Bronchial epithelial cell (primary cell): ENCODE data around the gene VAMP1. TPM values are rescaled to one million over a fixed set of nuclear protein-coding genes. Genes with fewer than 3 reads are reported as not detected.

Source experiments
- DNase-seq: peaks from one replicate; pipeline ENCODE4 v3.0.0-alpha.2; 2010; ENCODE audit warnings: low read depth
- FAIRE-seq: peaks from 2 replicates; lab custom pipeline; 2011; peaks lifted over from hg19 to GRCh38; lab: Jason Lieb, UNC
- H3K27me3 ChIP-seq: 2 replicates; pipeline ENCODE4 v1.5.1; 2011; ENCODE audit warnings: low read length; ENCODE audit not compliant: control insufficient read depth, insufficient read depth
- H3K36me3 ChIP-seq: 2 replicates; pipeline ENCODE4 v1.5.1; 2011; ENCODE audit warnings: low read length; ENCODE audit not compliant: control insufficient read depth, insufficient read depth
- H3K4me3 ChIP-seq: 2 replicates; pipeline ENCODE4 v1.5.1; 2011; ENCODE audit warnings: mild to moderate bottlenecking, low read depth, low read length, control low read depth
- CTCF ChIP-seq: IDR thresholded peaks from 2 replicates; pipeline ENCODE4 v1.5.1; 2011; ENCODE audit warnings: mild to moderate bottlenecking, moderate library complexity, low read length, control low read depth, inconsistent platforms; ENCODE audit not compliant: insufficient read depth, severe bottlenecking
- total RNA-seq: library from RNA; depleted of rRNA; stranded (reverse); fragments of >200 nt; gene quantifications from 2 replicates; pipeline ENCODE4 v1.2.1, GENCODE V29; 2014

The VAMP1 gene
- total RNA-seq, 1 donor from 2014 or later, result 0.26 TPM

- DNase-seq, result no peak
- Histone ChIP-seq H3K27me3 (no peaks in the 10 kb centered on the region), H3K4me3 (peak overlapping the region; percentile 52), H3K36me3 (peaks cover 1% of the 10 kb centered on the region)
- FAIRE-seq, result no peak
- no peak for TF ChIP-seq CTCF
These were observed 20.2 kb downstream of the VAMP1 start for GRCh38 chr12:6450091-6450868.

GRCh38 chr12:6444704-6445688, 25.5 kb downstream of the VAMP1 start, which contains the start of gene CD27:
CD27 (plus strand) TSS chr12:6444955; CDS start chr12:6445096, 141 bp downstream.
- DNase-seq (no peak), FAIRE-seq (no peak)
- Histone ChIP-seq H3K36me3 (peaks cover 1% of the 10 kb centered on the region), H3K4me3 (no peak within 1 kb of the TSS), H3K27me3 (no peaks in the 10 kb centered on the region)
- no peak for TF ChIP-seq CTCF

GRCh38 chr12:6444031-6444430, 26.4 kb downstream of the VAMP1 start:
- TF ChIP-seq CTCF, result no peak
- Histone ChIP-seq H3K4me3 (no peak overlapping the region), H3K36me3 (peaks cover 1% of the 10 kb centered on the region), H3K27me3 (no peaks in the 10 kb centered on the region)
- DNase-seq, result no peak
- no peak for FAIRE-seq

GRCh38 chr12:6443361-6443983, 27.0 kb downstream of the VAMP1 start:
- Histone ChIP-seq H3K4me3 (no peak overlapping the region), H3K27me3 (no peaks in the 10 kb centered on the region), H3K36me3 (peaks cover 1% of the 10 kb centered on the region)
- no peak for TF ChIP-seq CTCF
- no peak for DNase-seq
- no peak for FAIRE-seq

GRCh38 chr12:6442836-6443235, 27.6 kb downstream of the VAMP1 start:
- DNase-seq (no peak), FAIRE-seq (no peak)
- Histone ChIP-seq H3K4me3 (no peak overlapping the region), H3K36me3 (peaks cover 1% of the 10 kb centered on the region), H3K27me3 (no peaks in the 10 kb centered on the region)
- TF ChIP-seq CTCF, result no peak
